Vagina (tissue), 2 donors: Measurements from ENCODE around the gene HNF1A. TPM values are rescaled to one million over a fixed set of nuclear protein-coding genes. Genes with fewer than 3 reads are reported as not detected.

ENCODE experiments used
- DNase-seq, 2 donors: peaks; one replicate each; pipeline ENCODE4 v3.0.0-alpha.2; 2017; ENCODE audit errors: extremely low spot score in 2 of 2
- H3K27ac ChIP-seq: fragments of 200-600 bp; sonication (generic); one replicate; pipeline ENCODE4 v1.5.1; 2019
- H3K27me3 ChIP-seq: fragments of 200-600 bp; sonication (generic); one replicate; pipeline ENCODE4 v1.5.1; 2019
- H3K36me3 ChIP-seq, 2 donors: fragments of 200-600 bp; sonication (generic); one replicate each; pipeline ENCODE4 v1.5.1; 2017 to 2019
- H3K4me1 ChIP-seq: fragments of 200-600 bp; sonication (generic); one replicate; pipeline ENCODE4 v1.5.1; 2019
- H3K4me3 ChIP-seq, 2 donors: fragments of 200-600 bp; sonication (generic); 1 replicate in 1 of 2; 2 replicates in 1 of 2; pipeline ENCODE4 v1.5.1; 2016 to 2019
- H3K9me3 ChIP-seq: fragments of 200-600 bp; sonication (generic); one replicate; pipeline ENCODE4 v1.5.1; 2019
- CTCF ChIP-seq, 3 experiments: fragments of 450-650 bp in 2 of 3; fragments of 200-600 bp in 1 of 3; sonication (generic) in 1 of 3; IDR thresholded peaks; one replicate each; pipeline ENCODE4 v1.5.1; 2017 to 2019; ENCODE audit warnings: antibody characterized with exemption in 3 of 3, mild to moderate bottlenecking in 2 of 3, moderate library complexity in 2 of 3
- POLR2A ChIP-seq, 2 donors: fragments of 450-650 bp; IDR thresholded peaks; one replicate each; pipeline ENCODE4 v1.6.1; 2017; ENCODE audit warnings: antibody characterized with exemption in 2 of 2, mild to moderate bottlenecking in 2 of 2, moderate library complexity in 2 of 2
- POLR2AphosphoS5 ChIP-seq, 2 donors: sonication (generic); formaldehyde crosslinking; IDR thresholded peaks; one replicate each; pipeline ENCODE4 v1.9.0; 2017; ENCODE audit warnings: antibody characterized with exemption in 2 of 2, mild to moderate bottlenecking in 2 of 2, low read depth in 1 of 2; ENCODE audit not compliant: insufficient read depth in 1 of 2
- intact Hi-C: fragments of 100-400 bp; cut with DNase I; formaldehyde crosslinking; loops from one replicate; pipeline ENCODE4 v1.15.1; 2023
- total RNA-seq: library from RNA; depleted of rRNA; stranded (reverse); fragments of >200 nt; gene quantifications from one replicate; pipeline ENCODE4 v1.2.3, GENCODE V29; 2016

Gene HNF1A
- total RNA-seq, 1 donor from 2014 or later = not detected

- Histone ChIP-seq H3K36me3 (no peaks in the 10 kb centered on the region), H3K9me3 (no peaks in the 10 kb centered on the region), H3K27me3 (no peaks in the 10 kb centered on the region), H3K4me3 (no peak overlapping the region), H3K4me1 (no peaks in the 10 kb centered on the region), H3K27ac (no peak overlapping the region)
- TF ChIP-seq POLR2AphosphoS5 (IDR thresholded peaks at IDR 0.05; ENCODE audit: insufficient read depth in 1 of 2, low read depth in 1 of 2) (no peak), POLR2A (IDR thresholded peaks at IDR 0.05) (no peak), CTCF (IDR thresholded peaks at IDR 0.05) (no peak)
- intact Hi-C loops = no loop called here
- DNase-seq = no peak
Observed at GRCh38 chr12:120932956-120933526, 45.3 kb upstream of the HNF1A start.

GRCh38 chr12:120933786-120934185 is 44.6 kb upstream of the HNF1A start:
- Histone ChIP-seq H3K4me1 (no peaks in the 10 kb centered on the region), H3K4me3 (no peak overlapping the region), H3K36me3 (no peaks in the 10 kb centered on the region), H3K27ac (no peak overlapping the region), H3K27me3 (no peaks in the 10 kb centered on the region), H3K9me3 (no peaks in the 10 kb centered on the region)
- no peak for TF ChIP-seq POLR2A (IDR thresholded peaks at IDR 0.05)
- no peak for TF ChIP-seq CTCF (IDR thresholded peaks at IDR 0.05)
- no peak for TF ChIP-seq POLR2AphosphoS5 (IDR thresholded peaks at IDR 0.05; ENCODE audit: insufficient read depth in 1 of 2, low read depth in 1 of 2)
- intact Hi-C loops = no loop called here
- no peak for DNase-seq

- no peak for DNase-seq
- no peaks in the 10 kb centered on the region for H3K9me3 ChIP-seq
- TF ChIP-seq POLR2A (IDR thresholded peaks at IDR 0.05) (no peak), POLR2AphosphoS5 (IDR thresholded peaks at IDR 0.05; ENCODE audit: insufficient read depth in 1 of 2, low read depth in 1 of 2) (no peak), CTCF (IDR thresholded peaks at IDR 0.05) (no peak)
- H3K27ac ChIP-seq = no peak overlapping the region
- H3K36me3 ChIP-seq = no peaks in the 10 kb centered on the region
- H3K4me3 ChIP-seq = no peak overlapping the region
- H3K4me1 ChIP-seq = no peaks in the 10 kb centered on the region
- intact Hi-C loops = no loop called here
- no peaks in the 10 kb centered on the region for H3K27me3 ChIP-seq
Observed at GRCh38 chr12:120936197-120936596, 42.1 kb upstream of the HNF1A start.

- H3K36me3 ChIP-seq = no peaks in the 10 kb centered on the region
- TF ChIP-seq POLR2A (IDR thresholded peaks at IDR 0.05) (no peak), CTCF (IDR thresholded peaks at IDR 0.05) (no peak), POLR2AphosphoS5 (IDR thresholded peaks at IDR 0.05; ENCODE audit: insufficient read depth in 1 of 2, low read depth in 1 of 2) (no peak)
- intact Hi-C loops = no loop called here
- H3K27ac ChIP-seq = no peak overlapping the region
- H3K27me3 ChIP-seq = no peaks in the 10 kb centered on the region
- no peaks in the 10 kb centered on the region for H3K4me1 ChIP-seq
- H3K4me3 ChIP-seq = no peak overlapping the region
- no peaks in the 10 kb centered on the region for H3K9me3 ChIP-seq
- DNase-seq = no peak
Observed at GRCh38 chr12:120938496-120938895, 39.8 kb upstream of the HNF1A start.

GRCh38 chr12:120939523-120939922 is 38.8 kb upstream of the HNF1A start:
- Histone ChIP-seq H3K36me3 (no peaks in the 10 kb centered on the region), H3K4me3 (no peak overlapping the region), H3K27me3 (no peaks in the 10 kb centered on the region), H3K27ac (no peak overlapping the region), H3K9me3 (no peaks in the 10 kb centered on the region), H3K4me1 (no peaks in the 10 kb centered on the region)
- TF ChIP-seq POLR2AphosphoS5 (IDR thresholded peaks at IDR 0.05; ENCODE audit: insufficient read depth in 1 of 2, low read depth in 1 of 2) (no peak), CTCF (IDR thresholded peaks at IDR 0.05) (no peak), POLR2A (IDR thresholded peaks at IDR 0.05) (no peak)
- no peak for DNase-seq
- intact Hi-C loops = no loop called here
